Breast epithelium (tissue), 4 donors: ENCODE data around the gene PCIF1. TPM values are rescaled to one million over a fixed set of nuclear protein-coding genes. Genes with fewer than 3 reads are reported as not detected.
"Not testable (repeated sequence)": the region's sequence is repeated elsewhere in the genome, so short reads cannot be mapped to it uniquely, and the experiment has no call there.

ENCODE experiments used
- DNase-seq, 2 donors: peaks; one replicate each; pipeline ENCODE4 v3.0.0-alpha.2; 2019; ENCODE audit warnings: low spot score in 2 of 2
- H3K27ac ChIP-seq, 2 donors: fragments of 200-600 bp; sonication (generic) in 1 of 2; one replicate each; pipeline ENCODE4 v1.5.1; 2016 to 2019; ENCODE audit warnings: mild to moderate bottlenecking in 1 of 2
- H3K27me3 ChIP-seq, 2 donors: fragments of 200-600 bp; sonication (generic) in 1 of 2; one replicate each; pipeline versions ENCODE4 v1.5.1 to v1.6.0; 2017 to 2019; ENCODE audit warnings: control low read depth in 1 of 2, mild to moderate bottlenecking in 1 of 2
- H3K36me3 ChIP-seq: fragments of 200-600 bp; one replicate; pipeline ENCODE4 v1.5.1; 2019
- H3K4me1 ChIP-seq, 2 donors: fragments of 200-600 bp; sonication (generic); one replicate each; pipeline ENCODE4 v1.5.1; 2016 to 2019; ENCODE audit warnings: control low read depth in 1 of 2
- H3K4me3 ChIP-seq, 3 donors: fragments of 200-600 bp; sonication (generic); 1 replicate in 2 of 3; 2 replicates in 1 of 3; pipeline ENCODE4 v1.5.1; 2016 to 2019; ENCODE audit warnings: mild to moderate bottlenecking in 3 of 3, moderate library complexity in 2 of 3
- H3K9me3 ChIP-seq, 2 donors: fragments of 200-600 bp; sonication (generic) in 1 of 2; one replicate each; pipeline ENCODE4 v1.5.1; 2016 to 2019; ENCODE audit warnings: control low read depth in 1 of 2
- POLR2A ChIP-seq: fragments of 450-650 bp; IDR thresholded peaks from one replicate; pipeline ENCODE4 v1.6.1; 2016; ENCODE audit warnings: antibody characterized with exemption, mild to moderate bottlenecking, moderate library complexity
- POLR2AphosphoS5 ChIP-seq, 3 donors: sonication (generic); formaldehyde crosslinking; IDR thresholded peaks; one replicate each; pipeline ENCODE4 v1.6.1; 2017; ENCODE audit warnings: antibody characterized with exemption in 3 of 3
- intact Hi-C: fragments of 100-400 bp; cut with DNase I; formaldehyde crosslinking; loops from one replicate; pipeline ENCODE4 v1.15.1; 2023; ENCODE audit warnings: low total_unique reads
- total RNA-seq, 3 donors: library from RNA; depleted of rRNA; stranded (reverse); fragments of >200 nt; gene quantifications; one replicate each; pipeline ENCODE4 v1.1.0, GENCODE V29; 2016
- TF ChIP-seq, protein P1 (sequence below), 3 donors: fragments of 450-650 bp; IDR thresholded peaks; one replicate each; pipeline ENCODE4 v1.5.1; 2016 to 2017; ENCODE audit warnings: antibody characterized with exemption in 3 of 3, mild to moderate bottlenecking in 3 of 3, moderate library complexity in 3 of 3

PCIF1 gene
- total RNA-seq, 3 donors from 2014 or later, result 28.2 to 40.2 (median 30.8) TPM

DNA sequence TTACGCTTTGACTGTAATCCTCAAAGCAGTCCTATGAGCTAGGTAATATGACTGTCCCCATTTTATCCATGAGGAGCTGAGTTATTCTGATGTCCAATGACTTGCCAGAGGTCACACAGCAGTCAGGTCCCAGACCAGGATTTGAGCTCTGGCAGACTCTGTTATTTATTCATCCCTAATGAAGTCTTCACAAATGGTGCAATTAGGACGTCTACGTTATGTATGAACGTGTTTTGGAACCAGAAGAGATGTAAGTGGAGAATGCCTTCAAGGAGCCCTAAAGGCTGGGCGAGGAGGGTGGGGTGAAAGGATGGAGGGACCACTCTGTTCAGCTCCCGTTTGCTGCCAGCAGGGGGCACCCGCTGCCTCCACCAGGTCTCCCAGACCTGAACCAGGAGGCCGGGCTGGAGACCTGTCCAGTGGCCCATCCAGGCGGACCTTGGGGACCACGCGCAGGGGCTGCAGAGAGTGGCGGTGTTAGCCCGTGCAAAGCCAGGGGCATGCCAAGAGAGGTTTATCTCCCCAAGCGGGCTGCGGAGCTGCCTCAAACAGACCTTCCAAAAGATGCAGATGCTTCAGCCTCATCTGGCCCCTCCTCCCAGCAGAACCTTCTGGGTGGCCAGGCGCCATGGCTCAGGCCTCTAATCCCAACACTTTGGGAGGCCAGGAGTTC is 52.8 kb downstream of the PCIF1 start:
- no peak for TF ChIP-seq POLR2A
- no peak for TF ChIP-seq POLR2AphosphoS5 (IDR thresholded peaks at IDR 0.05)
- TF ChIP-seq, protein P1, sequence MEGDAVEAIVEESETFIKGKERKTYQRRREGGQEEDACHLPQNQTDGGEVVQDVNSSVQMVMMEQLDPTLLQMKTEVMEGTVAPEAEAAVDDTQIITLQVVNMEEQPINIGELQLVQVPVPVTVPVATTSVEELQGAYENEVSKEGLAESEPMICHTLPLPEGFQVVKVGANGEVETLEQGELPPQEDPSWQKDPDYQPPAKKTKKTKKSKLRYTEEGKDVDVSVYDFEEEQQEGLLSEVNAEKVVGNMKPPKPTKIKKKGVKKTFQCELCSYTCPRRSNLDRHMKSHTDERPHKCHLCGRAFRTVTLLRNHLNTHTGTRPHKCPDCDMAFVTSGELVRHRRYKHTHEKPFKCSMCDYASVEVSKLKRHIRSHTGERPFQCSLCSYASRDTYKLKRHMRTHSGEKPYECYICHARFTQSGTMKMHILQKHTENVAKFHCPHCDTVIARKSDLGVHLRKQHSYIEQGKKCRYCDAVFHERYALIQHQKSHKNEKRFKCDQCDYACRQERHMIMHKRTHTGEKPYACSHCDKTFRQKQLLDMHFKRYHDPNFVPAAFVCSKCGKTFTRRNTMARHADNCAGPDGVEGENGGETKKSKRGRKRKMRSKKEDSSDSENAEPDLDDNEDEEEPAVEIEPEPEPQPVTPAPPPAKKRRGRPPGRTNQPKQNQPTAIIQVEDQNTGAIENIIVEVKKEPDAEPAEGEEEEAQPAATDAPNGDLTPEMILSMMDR (IDR thresholded peaks at IDR 0.05), result peak in 2 of 3 donors; percentile 56 to 67
- DNase-seq, result peak in 1 of 2 donors; percentile 70

DNA sequence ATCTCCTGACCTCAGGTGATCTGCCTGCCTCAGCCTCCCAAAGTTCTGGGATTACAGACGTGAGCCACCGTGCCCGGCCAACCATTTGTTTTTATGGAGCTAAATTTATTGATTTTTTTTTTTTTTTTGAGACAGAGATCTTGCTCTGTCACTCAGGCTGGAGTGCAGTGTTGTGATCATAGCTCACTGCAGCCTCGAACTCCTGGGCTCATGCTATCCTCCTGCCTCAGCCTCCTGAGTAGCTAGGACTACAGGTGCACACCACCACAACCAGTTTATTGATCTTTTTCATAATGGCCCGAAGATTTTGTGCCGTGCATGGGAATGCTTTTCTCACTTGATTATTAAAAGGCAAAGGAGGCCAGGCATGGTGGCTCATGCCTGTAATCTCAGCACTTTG is 54.3 kb downstream of the PCIF1 start:
- DNase-seq, H3K27ac ChIP-seq, H3K27me3 ChIP-seq, H3K4me1 ChIP-seq, H3K9me3 ChIP-seq, H3K4me3 ChIP-seq, H3K36me3 ChIP-seq, intact Hi-C loops: not testable (repeated sequence)

More for the DNA sequence above, 52.8 kb downstream of the PCIF1 start:
- Histone ChIP-seq H3K36me3 (no peaks in the 10 kb centered on the region), H3K27me3 (peaks cover 0 to 4% of the 10 kb centered on the region in 2 donors), H3K4me1 (no peaks in the 10 kb centered on the region), H3K27ac (no peak overlapping the region), H3K4me3 (no peak overlapping the region), H3K9me3 (no peaks in the 10 kb centered on the region)
- intact Hi-C loops, result no loop called here

DNA sequence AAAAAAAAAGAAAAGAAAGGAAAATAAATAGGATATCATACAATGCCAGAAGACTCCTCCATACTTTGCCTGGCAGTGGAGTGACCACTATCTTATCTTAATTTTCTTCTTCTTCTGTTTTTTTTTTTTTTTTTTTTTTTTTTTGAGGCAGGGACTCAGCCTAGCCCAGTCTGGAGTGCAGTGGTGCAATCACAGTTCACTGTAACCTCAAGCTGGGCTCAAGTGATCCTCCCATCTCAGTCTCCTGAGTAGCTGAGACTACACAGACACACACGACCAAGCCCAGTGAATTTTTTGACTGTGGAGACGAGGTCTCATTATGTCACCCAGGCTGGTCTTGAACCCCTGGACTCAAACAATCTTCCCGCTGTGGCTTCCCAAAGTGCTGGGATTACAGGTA is 57.1 kb downstream of the PCIF1 start:
- no peaks in the 10 kb centered on the region for H3K4me1 ChIP-seq
- no peaks in the 10 kb centered on the region for H3K36me3 ChIP-seq
- no peak overlapping the region for H3K27ac ChIP-seq
- H3K27me3 ChIP-seq, result peaks cover 0 to 4% of the 10 kb centered on the region in 2 donors
- TF ChIP-seq, protein P1 (IDR thresholded peaks at IDR 0.05), result no peak
- TF ChIP-seq POLR2A (no peak), POLR2AphosphoS5 (IDR thresholded peaks at IDR 0.05) (no peak)
- H3K9me3 ChIP-seq, result no peaks in the 10 kb centered on the region
- H3K4me3 ChIP-seq, result no peak overlapping the region
- no peak for DNase-seq
- intact Hi-C loops, result no loop called here

DNA sequence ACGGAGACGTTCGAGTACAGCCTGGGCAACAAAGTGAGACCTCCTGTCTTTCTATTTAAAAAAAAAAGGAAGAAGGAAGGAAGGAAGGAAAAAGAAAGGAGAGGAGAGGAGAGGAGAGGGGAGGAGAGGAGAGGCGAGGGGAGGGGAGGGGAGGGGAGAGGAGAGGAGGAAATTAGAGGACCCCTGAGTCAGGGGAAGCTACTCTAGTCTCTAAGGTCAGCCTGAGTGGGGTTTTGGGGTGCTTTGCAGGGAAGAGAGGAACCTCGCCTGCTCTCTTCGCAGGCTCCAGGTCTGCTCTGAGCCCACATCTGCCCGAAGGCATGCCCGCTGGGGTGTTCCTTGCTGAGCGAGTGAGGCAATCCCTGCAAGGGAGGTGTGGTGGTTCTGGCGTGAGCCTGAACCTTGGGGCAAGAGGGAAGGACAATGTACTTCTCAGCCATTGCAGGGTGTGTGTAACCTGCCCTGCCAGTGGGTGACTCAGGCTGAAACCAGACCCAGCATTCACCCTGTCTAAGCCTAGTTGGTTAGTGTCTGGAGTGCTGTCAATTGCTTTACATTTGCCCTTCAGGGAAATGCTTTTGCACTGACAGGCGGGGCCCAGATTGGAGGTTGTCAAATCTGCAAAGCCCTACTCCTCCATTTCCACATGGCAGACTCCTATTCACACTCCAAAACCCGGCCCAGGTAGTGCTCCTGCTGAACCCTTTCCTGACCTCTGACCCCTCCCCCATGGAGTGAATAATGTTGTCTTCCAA is 58.9 kb downstream of the PCIF1 start:
- intact Hi-C loops, result no loop called here
- Histone ChIP-seq H3K4me3 (no peak overlapping the region), H3K36me3 (no peaks in the 10 kb centered on the region), H3K4me1 (no peaks in the 10 kb centered on the region), H3K27me3 (peaks cover 0 to 12% of the 10 kb centered on the region in 2 donors), H3K9me3 (no peaks in the 10 kb centered on the region), H3K27ac (peak overlapping the region in 1 of 2 donors; percentile 59)
- DNase-seq, result peak in 1 of 2 donors; percentile 70
- no peak for TF ChIP-seq POLR2A
- TF ChIP-seq POLR2AphosphoS5 (IDR thresholded peaks at IDR 0.05), result peak in 2 of 3 donors; percentile 29 to 41
- TF ChIP-seq, protein P1 (IDR thresholded peaks at IDR 0.05), result no peak

DNA sequence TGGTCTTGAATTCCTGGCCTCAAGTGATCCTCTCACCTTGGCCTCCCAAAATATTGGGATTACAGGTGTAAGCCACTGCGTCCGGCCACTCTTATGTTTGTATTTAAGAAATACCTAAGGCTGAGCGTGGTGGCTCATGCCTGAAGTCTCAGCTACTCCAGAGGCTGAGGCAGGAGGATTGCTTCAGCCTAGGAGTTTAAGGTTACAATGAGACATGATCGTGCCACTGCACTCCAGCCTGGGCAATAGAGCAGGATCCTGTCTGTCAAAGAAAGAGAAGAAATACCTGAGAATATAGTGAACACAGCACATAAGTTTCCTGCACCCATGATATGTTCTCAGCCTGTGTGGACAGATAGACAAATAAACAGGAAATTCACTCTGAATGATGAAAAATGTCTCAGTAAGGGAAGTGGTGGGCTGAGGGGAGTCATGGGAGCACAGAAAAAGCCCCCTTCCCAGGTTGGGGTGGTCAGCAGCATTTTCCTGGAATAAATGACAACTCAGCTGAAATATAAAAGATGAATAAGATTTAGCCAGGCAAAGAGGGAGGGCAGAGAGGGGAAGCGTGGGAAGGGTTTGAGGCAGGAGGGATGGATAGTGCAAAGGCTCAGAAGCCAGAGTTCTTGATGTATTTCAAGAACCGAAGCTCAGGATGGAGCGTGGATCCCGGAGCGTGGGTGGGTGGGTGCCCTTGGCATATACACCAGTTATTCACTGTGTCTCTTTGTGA is 60.4 kb downstream of the PCIF1 start:
- Histone ChIP-seq H3K4me1 (no peaks in the 10 kb centered on the region), H3K4me3 (no peak overlapping the region), H3K27ac (no peak overlapping the region), H3K9me3 (no peaks in the 10 kb centered on the region), H3K36me3 (no peaks in the 10 kb centered on the region), H3K27me3 (peaks cover 0 to 13% of the 10 kb centered on the region in 2 donors)
- no peak for DNase-seq
- TF ChIP-seq, protein P1 (IDR thresholded peaks at IDR 0.05), result no peak
- TF ChIP-seq POLR2AphosphoS5 (IDR thresholded peaks at IDR 0.05), result no peak
- no peak for TF ChIP-seq POLR2A
- intact Hi-C loops, result no loop called here

DNA sequence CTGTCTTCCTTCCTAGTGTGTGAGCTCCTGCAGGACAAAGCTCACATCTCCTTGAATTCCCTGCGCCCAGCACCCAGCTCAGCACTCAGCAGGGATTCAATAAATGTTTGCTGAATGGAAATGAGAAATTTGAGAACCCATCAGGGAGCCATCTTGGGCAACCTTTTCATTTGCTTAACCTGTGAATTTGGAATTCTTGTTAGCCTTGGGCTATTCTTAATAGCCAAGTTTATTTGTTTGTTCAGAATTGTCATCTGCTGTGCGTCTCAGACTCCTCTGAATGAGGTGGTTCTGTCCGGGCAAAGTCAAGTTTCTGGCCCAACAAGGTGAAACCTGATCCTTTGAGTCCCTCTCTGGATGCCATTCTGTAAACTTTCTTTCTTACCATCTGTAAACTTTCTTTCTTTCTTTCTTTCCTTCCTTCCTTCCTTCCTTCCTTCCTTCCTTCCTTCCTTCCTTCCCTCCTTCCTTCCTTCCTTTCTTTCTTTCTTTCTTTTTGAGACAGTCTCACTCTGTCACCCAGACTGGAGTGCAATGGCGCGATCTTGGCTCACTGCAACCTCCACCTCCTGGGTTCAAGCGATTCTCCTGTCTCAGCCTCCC is 61.1 kb downstream of the PCIF1 start:
- H3K9me3 ChIP-seq, DNase-seq, H3K4me3 ChIP-seq, H3K27ac ChIP-seq, H3K36me3 ChIP-seq, intact Hi-C loops, H3K4me1 ChIP-seq: not testable (repeated sequence)
- H3K27me3 ChIP-seq, result peaks cover 0 to 13% of the 10 kb centered on the region in 2 donors
